Astrocyte (in vitro differentiated cells and primary cell): Measurements from ENCODE around the gene RGS4.

Experiments
- CTCF ChIP-seq: IDR thresholded peaks from 2 replicates; pipeline ENCODE4 v1.5.1; 2011; ENCODE audit warnings: low read depth, mild to moderate bottlenecking, inconsistent platforms, low read length, moderate library complexity; ENCODE audit not compliant: insufficient read depth
- EZH2 ChIP-seq: IDR thresholded peaks from 2 replicates; pipeline ENCODE4 v1.6.1; 2012; ENCODE audit warnings: mild to moderate bottlenecking, low read length, inconsistent platforms; ENCODE audit not compliant: insufficient read depth

GRCh38 chr1:163120372-163120771, 51.2 kb downstream of the RGS4 start:
- no peak for TF ChIP-seq CTCF
- TF ChIP-seq EZH2: no peak
